CD14-positive monocyte (primary cell): ENCODE results near the gene TAF10. TPM values are rescaled to one million over a fixed set of nuclear protein-coding genes. Genes with fewer than 3 reads are reported as not detected.
A peak's percentile ranks its signal among the peaks of the same experiment; 100 is the strongest.

Source experiments
- DNase-seq, 3 donors: peaks; one replicate each; pipeline ENCODE4 v3.0.0-alpha.2; 2011 to 2022
- H2AFZ ChIP-seq: 2 replicates; pipeline ENCODE4 v1.6.0; 2012; ENCODE audit warnings: mild to moderate bottlenecking, low read depth, low read length, inconsistent platforms; ENCODE audit not compliant: insufficient read depth, poor library complexity, severe bottlenecking
- H3K27ac ChIP-seq, 2 donors: 1 replicate in 1 of 2; 2 replicates in 1 of 2; pipeline ENCODE4 v1.5.1; 2012 to 2013; ENCODE audit warnings: low read length in 2 of 2, control low read depth in 1 of 2, inconsistent platforms in 1 of 2, low read depth in 1 of 2, mild to moderate bottlenecking in 1 of 2
- H3K27me3 ChIP-seq, 2 donors: one replicate each; pipeline versions ENCODE4 v1.6.0 to v1.6.1; 2011 to 2013; ENCODE audit warnings: low read length in 2 of 2; ENCODE audit not compliant: control insufficient read depth in 2 of 2, insufficient read depth in 2 of 2
- H3K36me3 ChIP-seq, 2 donors: replicated peaks in 1 of 2; 1 replicate in 1 of 2; 2 replicates in 1 of 2; pipeline versions ENCODE4 v1.5.1 to v1.6.1; 2012 to 2013; ENCODE audit warnings: low read length in 2 of 2, control low read depth in 1 of 2, inconsistent platforms in 1 of 2, mild to moderate bottlenecking in 1 of 2; ENCODE audit not compliant: insufficient read depth in 2 of 2, control insufficient read depth in 1 of 2
- H3K4me1 ChIP-seq, 2 donors: 1 replicate in 1 of 2; 2 replicates in 1 of 2; pipeline versions ENCODE4 v1.5.1 to v1.6.1; 2012 to 2013; ENCODE audit warnings: low read length in 2 of 2, control low read depth in 1 of 2, inconsistent platforms in 1 of 2, mild to moderate bottlenecking in 1 of 2, moderate library complexity in 1 of 2; ENCODE audit not compliant: insufficient read depth in 2 of 2, control insufficient read depth in 1 of 2
- H3K4me2 ChIP-seq: replicated peaks from 2 replicates; pipeline ENCODE3; 2012; ENCODE audit warnings: low read length, moderate library complexity, mild to moderate bottlenecking; ENCODE audit not compliant: poor library complexity, severe bottlenecking; ENCODE audit errors: extremely low read depth
- H3K4me3 ChIP-seq, 3 experiments: fragments of 200-600 bp in 1 of 3; sonication (generic) in 1 of 3; replicated peaks in 1 of 3; 1 replicate in 2 of 3; 2 replicates in 1 of 3; pipeline ENCODE4 v1.5.1; 2011 to 2013; ENCODE audit warnings: low read length in 3 of 3, mild to moderate bottlenecking in 3 of 3, control low read depth in 2 of 3, low read depth in 2 of 3, inconsistent platforms in 1 of 3, moderate library complexity in 1 of 3
- H3K79me2 ChIP-seq: 2 replicates; pipeline ENCODE4 v1.6.0; 2012; ENCODE audit warnings: mild to moderate bottlenecking, control low read depth, inconsistent platforms, low read length, moderate library complexity; ENCODE audit not compliant: insufficient read depth
- H3K9ac ChIP-seq: 2 replicates; pipeline ENCODE4 v1.6.0; 2017; ENCODE audit warnings: low read length, mild to moderate bottlenecking; ENCODE audit not compliant: insufficient read depth, poor library complexity, severe bottlenecking
- H3K9me3 ChIP-seq, 2 donors: replicated peaks in 1 of 2; 1 replicate in 1 of 2; 2 replicates in 1 of 2; pipeline versions ENCODE4 v1.5.1 to v1.6.1; 2012 to 2013; ENCODE audit warnings: low read length in 2 of 2, control low read depth in 1 of 2; ENCODE audit not compliant: control insufficient read depth in 1 of 2, insufficient read depth in 1 of 2
- H4K20me1 ChIP-seq: 2 replicates; pipeline ENCODE4 v1.6.0; 2012; ENCODE audit warnings: mild to moderate bottlenecking, low read length, control low read depth, moderate library complexity; ENCODE audit not compliant: insufficient read depth
- H3K27ac Mint-ChIP-seq, 7 donors: one replicate each; pipeline ENCODE4 v1.8.0; 2020; ENCODE audit warnings: mild to moderate bottlenecking in 7 of 7, mixed read lengths in 7 of 7, moderate library complexity in 6 of 7, inconsistent platforms in 2 of 7
- H3K27me3 Mint-ChIP-seq, 3 donors: one replicate each; pipeline ENCODE4 v1.8.0; 2021 to 2022; ENCODE audit warnings: low read depth in 3 of 3, mild to moderate bottlenecking in 3 of 3, mixed read lengths in 3 of 3, moderate library complexity in 3 of 3, inconsistent platforms in 1 of 3
- H3K36me3 Mint-ChIP-seq, 2 donors: one replicate each; pipeline ENCODE4 v1.8.0; 2020; ENCODE audit warnings: mixed read lengths in 2 of 2, inconsistent platforms in 1 of 2, mild to moderate bottlenecking in 1 of 2
- H3K4me1 Mint-ChIP-seq: one replicate; pipeline ENCODE4 v1.8.0; 2020; ENCODE audit warnings: mild to moderate bottlenecking, mixed read lengths
- H3K4me3 Mint-ChIP-seq, 2 donors: one replicate each; pipeline ENCODE4 v1.8.0; 2020; ENCODE audit warnings: mild to moderate bottlenecking in 2 of 2, mixed read lengths in 2 of 2, moderate library complexity in 1 of 2
- H3K9me3 Mint-ChIP-seq, 7 donors: one replicate each; pipeline ENCODE4 v1.8.0; 2020 to 2022; ENCODE audit warnings: mixed read lengths in 7 of 7, mild to moderate bottlenecking in 6 of 7, moderate library complexity in 6 of 7, inconsistent platforms in 2 of 7
- CTCF ChIP-seq: fragments of 200-600 bp; IDR thresholded peaks from one replicate; pipeline ENCODE4 v1.8.0; 2022; ENCODE audit warnings: antibody characterized with exemption, mild to moderate bottlenecking
- WGBS: methylation state at CpG from one replicate; pipeline ENCODE4 v1.1.5; 2013; ENCODE audit warnings: missing lambda C conversion rate; ENCODE audit not compliant: insufficient coverage; 5-methylcytosine and 5-hydroxymethylcytosine counted together
- intact Hi-C, 2 donors: fragments of 100-400 bp; cut with micrococcal nuclease; formaldehyde crosslinking; loops; one replicate each; pipeline versions ENCODE4 v1.15.0 to v1.15.1; 2023
- polyA plus RNA-seq, 3 donors: library from polyadenylated mRNA; depleted of rRNA in 1 of 3; unstranded in 2 of 3; stranded (reverse) in 1 of 3; fragments of 300-500 nt in 2 of 3; fragments of >200 nt in 1 of 3; fragmentation: Illumina TruSeq in 2 of 3; gene quantifications; 1 replicate in 2 of 3; 2 replicates in 1 of 3; pipeline ENCODE4 v1.2.3, GENCODE V29; 2012 to 2021

The TAF10 gene
- polyA plus RNA-seq, 3 donors: 137 to 233 (median 232) TPM

- no peak overlapping the region for H3K4me2 ChIP-seq
- H3K9me3 ChIP-seq: no peaks in the 10 kb centered on the region
- no peak for DNase-seq
- H4K20me1 ChIP-seq: no peaks in the 10 kb centered on the region
- no CpG with 5 or more reads among the region's 2 CpGs for WGBS
- no peaks in the 10 kb centered on the region for H3K4me1 ChIP-seq
- no peaks in the 10 kb centered on the region for H3K27me3 ChIP-seq
- no peak overlapping the region for H3K9ac ChIP-seq
- peaks cover 3 to 4% of the 10 kb centered on the region in 2 donors for H3K36me3 Mint-ChIP-seq
- peak overlapping the region in 1 of 7 donors; percentile 22 for H3K27ac Mint-ChIP-seq
- H3K4me1 Mint-ChIP-seq: peaks cover 6% of the 10 kb centered on the region
- peaks cover 0 to 2% (median 0%) of the 10 kb centered on the region in 3 donors for H3K27me3 Mint-ChIP-seq
- no peak overlapping the region for H3K27ac ChIP-seq
- no peak overlapping the region for H3K4me3 ChIP-seq
- H3K36me3 ChIP-seq: no peaks in the 10 kb centered on the region
- H2AFZ ChIP-seq: no peak overlapping the region
- intact Hi-C loops: no loop called here
- no peak overlapping the region for H3K4me3 Mint-ChIP-seq
- H3K9me3 Mint-ChIP-seq: peaks cover 0 to 2% (median 0%) of the 10 kb centered on the region in 7 donors
- TF ChIP-seq CTCF: no peak
- H3K79me2 ChIP-seq: no peaks in the 10 kb centered on the region
These were observed 46.7 kb downstream of the TAF10 start for GRCh38 chr11:6565325-6565724.

DNA sequence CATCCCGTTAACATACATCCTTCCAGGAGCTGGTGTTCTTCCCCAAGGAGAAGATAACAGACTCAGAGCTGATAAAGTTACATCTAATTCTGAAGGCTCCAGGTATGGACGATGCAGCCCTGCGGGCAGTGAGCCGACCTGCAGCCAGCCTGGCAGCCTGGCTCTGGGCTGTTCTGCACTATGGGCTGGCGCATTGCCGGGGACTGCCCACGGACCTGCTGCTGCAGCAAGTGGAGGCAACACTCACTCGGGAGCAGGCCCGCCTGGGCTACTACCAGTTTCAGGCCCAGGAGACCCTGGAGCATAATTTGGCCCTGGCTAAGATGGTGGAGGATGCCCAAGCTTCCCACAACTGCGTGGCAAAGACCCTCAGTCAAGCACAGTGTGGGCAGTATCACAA is 48.3 kb downstream of the TAF10 start:
- Histone ChIP-seq H3K36me3 (no peaks in the 10 kb centered on the region), H3K4me1 (no peaks in the 10 kb centered on the region), H3K4me2 (no peak overlapping the region), H4K20me1 (no peaks in the 10 kb centered on the region), H3K4me3 (no peak overlapping the region), H3K9ac (no peak overlapping the region), H3K27ac (no peak overlapping the region), H3K27me3 (no peaks in the 10 kb centered on the region), H3K9me3 (no peaks in the 10 kb centered on the region), H2AFZ (no peak overlapping the region), H3K79me2 (no peaks in the 10 kb centered on the region)
- intact Hi-C loops: no loop called here
- Mint-ChIP-seq H3K27me3 (no peaks in the 10 kb centered on the region), H3K4me1 (peaks cover 3% of the 10 kb centered on the region), H3K9me3 (no peaks in the 10 kb centered on the region), H3K4me3 (no peak overlapping the region), H3K27ac (no peak overlapping the region), H3K36me3 (peaks cover 6 to 7% of the 10 kb centered on the region in 2 donors)
- no peak for TF ChIP-seq CTCF
- WGBS: 97% methylated on average over 10 of the region's 10 CpGs
- DNase-seq: no peak
